HepG2 (cell line): ENCODE results near the gene RGL3. TPM values are rescaled to one million over a fixed set of nuclear protein-coding genes. Genes with fewer than 3 reads are reported as not detected.
A peak's percentile ranks its signal among the peaks of the same experiment; 100 is the strongest.

ENCODE experiments used
- ASH2L ChIP-seq: fragments of 300-600, 200-600 bp; sonication (generic); IDR thresholded peaks from 2 replicates; pipeline ENCODE4 v1.7.0; 2017; ENCODE audit warnings: low read depth, mild to moderate bottlenecking, moderate library complexity, mixed read lengths, low read length; ENCODE audit not compliant: insufficient read length
- ATF7 ChIP-seq, 2 experiments: fragments of 450-650 bp in 1 of 2; sonication (generic) in 1 of 2; formaldehyde crosslinking in 1 of 2; IDR thresholded peaks; 2 replicates each; pipeline versions ENCODE4 v1.4.0 to v1.6.1; 2016 to 2020; ENCODE audit warnings: antibody characterized with exemption in 1 of 2, mild to moderate bottlenecking in 1 of 2, missing genetic modification reagents in 1 of 2
- BRD4 ChIP-seq: sonication (generic); formaldehyde crosslinking; IDR thresholded peaks from 2 replicates; pipeline ENCODE4 v1.4.0; 2020; ENCODE audit warnings: missing genetic modification reagents
- CEBPB ChIP-seq: IDR thresholded peaks from 2 replicates; pipeline ENCODE4 v1.6.1; 2011; ENCODE audit warnings: low read depth, low read length, improper control_type of control experiment, borderline replicate concordance
- CHD4 ChIP-seq: fragments of 200-600 bp; sonication (generic); IDR thresholded peaks from 2 replicates; pipeline ENCODE4 v1.7.0; 2017; ENCODE audit warnings: mild to moderate bottlenecking, low read length, borderline replicate concordance
- FOXC1 ChIP-seq: sonication (generic); formaldehyde crosslinking; IDR thresholded peaks from 2 replicates; pipeline ENCODE4 v1.8.0; 2022; ENCODE audit warnings: mild to moderate bottlenecking, missing genetic modification reagents, borderline replicate concordance
- GABPB1 ChIP-seq: IDR thresholded peaks from 2 replicates; pipeline ENCODE4 v1.6.1; 2016; ENCODE audit warnings: mild to moderate bottlenecking, missing genetic modification reagents, moderate library complexity, missing compliant biosample characterization
- GATAD1 ChIP-seq: IDR thresholded peaks from 2 replicates; pipeline ENCODE4 v1.6.1; 2016; ENCODE audit warnings: missing genetic modification reagents, missing compliant biosample characterization
- GLI4 ChIP-seq: sonication (generic); formaldehyde crosslinking; IDR thresholded peaks from 2 replicates; pipeline ENCODE4 v1.5.1; 2020; ENCODE audit warnings: missing genetic modification reagents, mild to moderate bottlenecking, moderate library complexity, borderline replicate concordance
- HNRNPLL ChIP-seq: fragments of 200-400 bp; formaldehyde crosslinking; IDR thresholded peaks from 2 replicates; pipeline ENCODE4 v1.6.1; 2017; ENCODE audit warnings: mild to moderate bottlenecking, low read depth, low read length; ENCODE audit not compliant: poor library complexity, severe bottlenecking
- HOXA9 ChIP-seq: sonication (generic); formaldehyde crosslinking; IDR thresholded peaks from 2 replicates; pipeline ENCODE4 v1.8.1; 2022; ENCODE audit warnings: missing genetic modification reagents, mild to moderate bottlenecking, moderate library complexity, borderline replicate concordance
- KLF12 ChIP-seq: sonication (generic); formaldehyde crosslinking; IDR thresholded peaks from 2 replicates; pipeline ENCODE4 v1.4.0; 2020; ENCODE audit warnings: missing genetic modification reagents, borderline replicate concordance
- NCOR1 ChIP-seq: fragments of 200-600 bp; sonication (generic); IDR thresholded peaks from 2 replicates; pipeline ENCODE4 v1.7.0; 2017; ENCODE audit warnings: antibody characterized with exemption, low read length, borderline replicate concordance
- NR2C2 ChIP-seq: sonication (generic); formaldehyde crosslinking; IDR thresholded peaks from 2 replicates; pipeline ENCODE4 v1.4.0; 2020; ENCODE audit warnings: missing genetic modification reagents, mild to moderate bottlenecking, moderate library complexity, borderline replicate concordance
- PAWR ChIP-seq: sonication (generic); formaldehyde crosslinking; IDR thresholded peaks from 2 replicates; pipeline ENCODE4 v1.4.0; 2020; ENCODE audit warnings: missing genetic modification reagents, mild to moderate bottlenecking, borderline replicate concordance
- SP5 ChIP-seq: IDR thresholded peaks from 2 replicates; pipeline ENCODE4 v1.6.1; 2016; ENCODE audit warnings: low read depth, borderline replicate concordance
- TAF1 ChIP-seq: sonication (generic); formaldehyde crosslinking; IDR thresholded peaks from 2 replicates; pipeline ENCODE4 v1.4.0; 2020; ENCODE audit warnings: missing genetic modification reagents
- YEATS4 ChIP-seq: sonication (generic); formaldehyde crosslinking; IDR thresholded peaks from 2 replicates; pipeline ENCODE4 v1.4.0; 2020; ENCODE audit warnings: missing genetic modification reagents, borderline replicate concordance
- ZNF225 ChIP-seq: sonication (generic); formaldehyde crosslinking; IDR thresholded peaks from 2 replicates; pipeline ENCODE4 v1.4.0; 2020; ENCODE audit warnings: mild to moderate bottlenecking, missing genetic modification reagents
- ZNF275 ChIP-seq: sonication (generic); formaldehyde crosslinking; IDR thresholded peaks from 2 replicates; pipeline ENCODE4 v1.8.0; 2022; ENCODE audit warnings: missing genetic modification reagents, mild to moderate bottlenecking, inconsistent platforms, borderline replicate concordance
- ZNF446 ChIP-seq: sonication (generic); formaldehyde crosslinking; IDR thresholded peaks from 2 replicates; pipeline ENCODE4 v1.5.0; 2020; ENCODE audit warnings: mild to moderate bottlenecking, missing genetic modification reagents
- ZNF496 ChIP-seq: sonication (generic); formaldehyde crosslinking; IDR thresholded peaks from 2 replicates; pipeline ENCODE4 v1.8.1; 2023; ENCODE audit warnings: mild to moderate bottlenecking, moderate library complexity, missing genetic modification reagents; ENCODE audit not compliant: insufficient replicate concordance
- ZNF552 ChIP-seq: sonication (generic); formaldehyde crosslinking; IDR thresholded peaks from 2 replicates; pipeline ENCODE4 v1.9.0; 2022; ENCODE audit warnings: missing genetic modification reagents, mild to moderate bottlenecking, borderline replicate concordance
- ZNF782 ChIP-seq: sonication (generic); formaldehyde crosslinking; IDR thresholded peaks from 2 replicates; pipeline ENCODE4 v1.4.0; 2020; ENCODE audit warnings: missing genetic modification reagents, mild to moderate bottlenecking, borderline replicate concordance
- ZNF879 ChIP-seq: sonication (generic); formaldehyde crosslinking; IDR thresholded peaks from 2 replicates; pipeline ENCODE4 v1.8.1; 2023; ENCODE audit warnings: missing genetic modification reagents
- polyA plus RNA-seq, 8 experiments: library from polyadenylated mRNA; depleted of rRNA in 3 of 8; stranded (reverse) in 7 of 8; unstranded in 1 of 8; fragments of >200 nt; fragmentation: Illumina TruSeq in 4 of 8; extraction: Trizol in 4 of 8; gene quantifications; 2 replicates each; pipeline versions ENCODE4 v1.2.1 to v1.2.3, GENCODE V29; 2011 to 2016; ENCODE audit warnings: low read depth in 4 of 8, missing spikeins in 1 of 8, mixed read lengths in 1 of 8; ENCODE audit not compliant: insufficient read depth in 1 of 8
- total RNA-seq, 5 experiments: library from RNA; depleted of rRNA; stranded (reverse); fragments of >200 nt; fragmentation: Illumina TruSeq; extraction: Trizol; gene quantifications; 2 replicates each; pipeline ENCODE4 v1.2.3, GENCODE V29; 2016; ENCODE audit warnings: low read depth in 1 of 5
- TF ChIP-seq, protein P1 (sequence below): IDR thresholded peaks from 2 replicates; pipeline ENCODE4 v1.6.1; 2012; ENCODE audit warnings: low read depth, low read length, improper control_type of control experiment

The RGL3 gene
- total and polyA plus RNA-seq, 2 of the 13 experiments (the other 11 are each of a cell fraction or from before 2014, with no cell fraction given): 4.2 to 7.6 TPM

- TF ChIP-seq ZNF275 (CRISPR knock-in tag) (peak; percentile 61; the same call in 1 of the 2 replicates), ZNF225 (peak; percentile 90), GABPB1 (CRISPR knock-in tag) (peak; percentile 92), FOXC1 (CRISPR knock-in tag) (peak; percentile 78; the same call in 1 of the 2 replicates), ZNF552 (CRISPR knock-in tag) (0 out of 2 replicates have a peak, but pooled peaks have one; percentile 57), CEBPB (peak; percentile 83), CHD4 (peak; percentile 2; the same call in 1 of the 2 replicates), BRD4 (CRISPR knock-in tag) (peak; percentile 62; the same call in 1 of the 2 replicates), ZNF782 (CRISPR knock-in tag) (peak; percentile 95; the same call in 1 of the 2 replicates), ZNF879 (CRISPR knock-in tag) (peak; percentile 90; the same call in 1 of the 2 replicates), YEATS4 (CRISPR knock-in tag) (peak; percentile 75), ZNF446 (CRISPR knock-in tag) (peak; percentile 56; the same call in 1 of the 2 replicates), GLI4 (CRISPR knock-in tag) (0 out of 2 replicates have a peak, but pooled peaks have one; percentile 27), ASH2L (peak; percentile 92), ZNF496 (no peak), NR2C2 (peak; percentile 79), PAWR (CRISPR knock-in tag) (no peak), TAF1 (CRISPR knock-in tag) (peak; percentile 87), NCOR1 (peak; percentile 38; the same call in 1 of the 2 replicates), HNRNPLL (peak; percentile 50), HOXA9 (0 out of 2 replicates have a peak, but pooled peaks have one; percentile 41), SP5 (CRISPR knock-in tag) (peak; percentile 58; the same call in 1 of the 2 replicates), GATAD1 (CRISPR knock-in tag) (peak; percentile 82), KLF12 (CRISPR knock-in tag) (0 out of 2 replicates have a peak, but pooled peaks have one; percentile 54), ATF7 (IDR thresholded peaks at IDR 0.05) (no peak), ATF7 (CRISPR knock-in tag; IDR thresholded peaks at IDR 0.05) (no peak)
- TF ChIP-seq, protein P1, sequence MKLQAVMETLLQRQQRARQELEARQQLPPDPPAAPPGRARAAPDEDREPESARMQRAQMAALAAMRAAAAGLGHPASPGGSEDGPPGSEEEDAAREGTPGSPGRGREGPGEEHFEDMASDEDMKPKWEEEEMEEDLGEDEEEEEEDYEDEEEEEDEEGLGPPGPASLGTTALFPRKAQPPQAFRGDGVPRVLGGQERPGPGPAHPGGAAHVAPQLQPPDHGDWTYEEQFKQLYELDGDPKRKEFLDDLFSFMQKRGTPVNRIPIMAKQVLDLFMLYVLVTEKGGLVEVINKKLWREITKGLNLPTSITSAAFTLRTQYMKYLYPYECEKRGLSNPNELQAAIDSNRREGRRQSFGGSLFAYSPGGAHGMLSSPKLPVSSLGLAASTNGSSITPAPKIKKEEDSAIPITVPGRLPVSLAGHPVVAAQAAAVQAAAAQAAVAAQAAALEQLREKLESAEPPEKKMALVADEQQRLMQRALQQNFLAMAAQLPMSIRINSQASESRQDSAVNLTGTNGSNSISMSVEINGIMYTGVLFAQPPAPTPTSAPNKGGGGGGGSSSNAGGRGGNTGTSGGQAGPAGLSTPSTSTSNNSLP: 0 out of 2 replicates have a peak, but pooled peaks have one; percentile 15
Measured at GRCh38 chr19:11374433-11375142, 44.5 kb downstream of the RGL3 start, which contains the start of gene SWSAP1 (continued).
